K562 (cell line): ENCODE results near the gene GRB2. TPM values are rescaled to one million over a fixed set of nuclear protein-coding genes. Genes with fewer than 3 reads are reported as not detected.
A peak's percentile ranks its signal among the peaks of the same experiment; 100 is the strongest.

Experiments
- ATF3 ChIP-seq, 2 experiments: fragments of 450-650 bp in 1 of 2; sonication (generic) in 1 of 2; formaldehyde crosslinking in 1 of 2; IDR thresholded peaks in 1 of 2; conservative IDR thresholded peaks in 1 of 2; 2 replicates each; pipeline versions ENCODE4 v1.6.1 to v1.8.1; 2016 to 2023; ENCODE audit warnings: mild to moderate bottlenecking in 2 of 2, moderate library complexity in 2 of 2, inconsistent platforms in 1 of 2, missing genetic modification reagents in 1 of 2
- ATF6 ChIP-seq: sonication (generic); formaldehyde crosslinking; IDR thresholded peaks from 2 replicates; pipeline ENCODE4 v1.4.0; 2020; ENCODE audit warnings: mild to moderate bottlenecking, missing genetic modification reagents
- BRD4 ChIP-seq: fragments of 200-600 bp; sonication (generic); IDR thresholded peaks from 2 replicates; pipeline ENCODE4 v1.6.1; 2017; ENCODE audit warnings: inconsistent platforms
- CCNT2 ChIP-seq: IDR thresholded peaks from 2 replicates; pipeline ENCODE4 v1.6.1; 2011; ENCODE audit warnings: borderline replicate concordance, low read depth, mild to moderate bottlenecking, moderate library complexity, mixed read lengths, low read length; ENCODE audit not compliant: insufficient read length; ENCODE audit errors: extremely low read depth
- HDGF ChIP-seq: fragments of 450-650 bp; IDR thresholded peaks from 2 replicates; pipeline ENCODE4 v1.6.1; 2016
- KAT8 ChIP-seq: fragments of 450-650 bp; IDR thresholded peaks from 2 replicates; pipeline ENCODE4 v1.6.1; 2016; ENCODE audit warnings: low read depth, mild to moderate bottlenecking
- MBD2 ChIP-seq: sonication (generic); IDR thresholded peaks from 2 replicates; pipeline ENCODE4 v1.6.1; 2016; ENCODE audit warnings: low read depth, borderline replicate concordance
- NFXL1 ChIP-seq: fragments of 450-650 bp; formaldehyde crosslinking; IDR thresholded peaks from 2 replicates; pipeline ENCODE4 v1.4.0; 2021; ENCODE audit warnings: mild to moderate bottlenecking
- NONO ChIP-seq, 2 experiments: fragments of 200-400 bp in 1 of 2; fragments of 450-650 bp in 1 of 2; formaldehyde crosslinking in 1 of 2; IDR thresholded peaks; 2 replicates each; pipeline ENCODE4 v1.6.1; 2017; ENCODE audit warnings: low read depth in 2 of 2, mild to moderate bottlenecking in 2 of 2, moderate library complexity in 2 of 2, low read length in 1 of 2
- NR2F6 ChIP-seq: fragments of 450-650 bp; formaldehyde crosslinking; IDR thresholded peaks from 2 replicates; pipeline ENCODE4 v1.4.0; 2020; ENCODE audit warnings: mild to moderate bottlenecking
- NUFIP1 ChIP-seq: fragments of 450-650 bp; IDR thresholded peaks from 2 replicates; pipeline ENCODE4 v1.6.1; 2018; ENCODE audit not compliant: partially characterized antibody
- PHF20 ChIP-seq: fragments of 450-650 bp; IDR thresholded peaks from 2 replicates; pipeline ENCODE4 v1.6.1; 2018; ENCODE audit not compliant: partially characterized antibody
- PREB ChIP-seq: sonication (generic); formaldehyde crosslinking; IDR thresholded peaks from 2 replicates; pipeline ENCODE4 v1.8.1; 2023; ENCODE audit warnings: mild to moderate bottlenecking, missing genetic modification reagents
- SP2 ChIP-seq: IDR thresholded peaks from 2 replicates; pipeline ENCODE4 v1.6.1; 2011; ENCODE audit warnings: mild to moderate bottlenecking, low read depth, low read length, moderate library complexity; ENCODE audit not compliant: poor library complexity, severe bottlenecking; ENCODE audit errors: extremely low read depth
- TARDBP ChIP-seq: fragments of 450-650 bp; IDR thresholded peaks from 2 replicates; pipeline ENCODE4 v1.6.1; 2016
- TCFL5 ChIP-seq: fragments of 250-450 bp; sonication (Bioruptor Pico); conservative IDR thresholded peaks from 2 replicates; pipeline ENCODE4 v1.6.1; 2021; ENCODE audit warnings: mild to moderate bottlenecking, moderate library complexity, matching md5 sums
- THRA ChIP-seq: fragments of 450-650 bp; IDR thresholded peaks from 2 replicates; pipeline ENCODE4 v1.6.1; 2017; ENCODE audit warnings: mild to moderate bottlenecking, moderate library complexity
- TSC22D4 ChIP-seq: fragments of 450-650 bp; IDR thresholded peaks from 2 replicates; pipeline ENCODE4 v1.6.1; 2016; ENCODE audit warnings: missing genetic modification characterization, missing biosample characterization, control low read depth
- ZBTB9 ChIP-seq: fragments of 450-650 bp; formaldehyde crosslinking; IDR thresholded peaks from 2 replicates; pipeline ENCODE4 v1.4.0; 2020; ENCODE audit warnings: mild to moderate bottlenecking, moderate library complexity
- ZFPM2 ChIP-seq: fragments of 250-450 bp; sonication (Bioruptor Pico); IDR thresholded peaks from 2 replicates; pipeline ENCODE4 v1.5.1; 2022; ENCODE audit warnings: mild to moderate bottlenecking
- ZNF124 ChIP-seq: sonication (generic); formaldehyde crosslinking; IDR thresholded peaks from 2 replicates; pipeline ENCODE4 v1.8.1; 2022; ENCODE audit warnings: missing genetic modification reagents
- ZNF431 ChIP-seq: sonication (generic); formaldehyde crosslinking; IDR thresholded peaks from 2 replicates; pipeline ENCODE4 v1.8.0; 2022; ENCODE audit warnings: mild to moderate bottlenecking, missing genetic modification reagents
- polyA plus RNA-seq, 8 experiments: library from polyadenylated mRNA; depleted of rRNA in 4 of 8; stranded (reverse) in 5 of 8; unstranded in 3 of 8; fragments of >200 nt; fragmentation: Nextera tagmentation in 2 of 8; fragmentation: Illumina TruSeq in 1 of 8; extraction: Ambion mirVana in 2 of 8; extraction: Trizol in 1 of 8; gene quantifications; 2 replicates each; pipeline versions ENCODE4 v1.2.1 to v1.2.3, GENCODE V29; 2011 to 2014; ENCODE audit warnings: inconsistent platforms in 1 of 8, missing spikeins in 1 of 8
- total RNA-seq, 7 experiments: library from RNA; depleted of rRNA in 6 of 7; stranded (reverse); fragments of >200 nt in 6 of 7; fragmentation: Illumina TruSeq in 2 of 7; extraction: Trizol in 2 of 7; gene quantifications; 2 replicates each; pipeline versions ENCODE4 v1.2.1 to v1.2.3, GENCODE V29; 2011 to 2021; ENCODE audit warnings: low replicate concordance in 1 of 7

Gene GRB2
- total and polyA plus RNA-seq, 9 of the 15 experiments (the other 6 are each of a cell fraction or from before 2014, with no cell fraction given): 57.2 to 136 (median 84.8) TPM

GRCh38 chr17:75270218-75270965, 135.1 kb downstream of the GRB2 start (continued):
- TF ChIP-seq THRA (no peak), TCFL5 (CRISPR knock-in tag) (no peak), ATF3 (IDR thresholded peaks at IDR 0.05) (no peak), ATF3 (CRISPR knock-in tag; conservative IDR thresholded peaks at IDR 0.05) (no peak), SP2 (no peak), TSC22D4 (no peak), MBD2 (no peak), KAT8 (no peak), ZBTB9 (CRISPR knock-in tag) (0 out of 2 replicates have a peak, but pooled peaks have one; percentile 52), PHF20 (no peak), NONO (IDR thresholded peaks at IDR 0.05; ENCODE audit: low read depth in 2 of 2, low read length in 1 of 2) (no peak), BRD4 (no peak), ATF6 (CRISPR knock-in tag) (no peak), NUFIP1 (no peak), ZFPM2 (no peak), ZNF124 (CRISPR knock-in tag) (no peak), PREB (CRISPR knock-in tag) (no peak), ZNF431 (CRISPR knock-in tag) (no peak; the same call in 1 of the 2 replicates), NFXL1 (CRISPR knock-in tag) (no peak), TARDBP (no peak), HDGF (no peak), NR2F6 (CRISPR knock-in tag) (no peak), CCNT2 (no peak)
